Brain microvascular endothelial cell (primary cell): ENCODE results near the gene PMEPA1.

Experiments used
- DNase-seq: peaks from one replicate; pipeline ENCODE4 v3.0.0-alpha.2; 2020
- H3K27ac ChIP-seq: fragments of 250-450 bp; sonication (Bioruptor Pico); 2 replicates; pipeline ENCODE4 v1.5.1; 2020; ENCODE audit warnings: mild to moderate bottlenecking, moderate library complexity
- H3K27me3 ChIP-seq: fragments of 250-450 bp; sonication (Bioruptor Pico); replicated peaks from 2 replicates; pipeline ENCODE4 v1.5.1; 2020; ENCODE audit warnings: mild to moderate bottlenecking
- H3K36me3 ChIP-seq: fragments of 250-450 bp; sonication (Bioruptor Pico); replicated peaks from 2 replicates; pipeline ENCODE4 v1.5.1; 2020; ENCODE audit warnings: mild to moderate bottlenecking
- H3K4me3 ChIP-seq: 2 replicates; pipeline ENCODE4 v1.5.1; 2011; ENCODE audit warnings: low read depth, mild to moderate bottlenecking, control low read depth, low read length, moderate library complexity
- in situ Hi-C: cut with HindIII; loops from 2 replicates; pipeline ENCODE4 v1.10.0; 2017; ENCODE audit warnings: low sequenced_read_pairs, low pct_ligation_motif_present
- TF ChIP-seq, protein P1 (sequence below): IDR thresholded peaks from 2 replicates; pipeline ENCODE4 v1.5.1; 2011; ENCODE audit warnings: low read depth, mild to moderate bottlenecking, moderate library complexity, low read length, control low read depth, inconsistent platforms; ENCODE audit errors: missing control alignments

The PMEPA1 gene

DNA sequence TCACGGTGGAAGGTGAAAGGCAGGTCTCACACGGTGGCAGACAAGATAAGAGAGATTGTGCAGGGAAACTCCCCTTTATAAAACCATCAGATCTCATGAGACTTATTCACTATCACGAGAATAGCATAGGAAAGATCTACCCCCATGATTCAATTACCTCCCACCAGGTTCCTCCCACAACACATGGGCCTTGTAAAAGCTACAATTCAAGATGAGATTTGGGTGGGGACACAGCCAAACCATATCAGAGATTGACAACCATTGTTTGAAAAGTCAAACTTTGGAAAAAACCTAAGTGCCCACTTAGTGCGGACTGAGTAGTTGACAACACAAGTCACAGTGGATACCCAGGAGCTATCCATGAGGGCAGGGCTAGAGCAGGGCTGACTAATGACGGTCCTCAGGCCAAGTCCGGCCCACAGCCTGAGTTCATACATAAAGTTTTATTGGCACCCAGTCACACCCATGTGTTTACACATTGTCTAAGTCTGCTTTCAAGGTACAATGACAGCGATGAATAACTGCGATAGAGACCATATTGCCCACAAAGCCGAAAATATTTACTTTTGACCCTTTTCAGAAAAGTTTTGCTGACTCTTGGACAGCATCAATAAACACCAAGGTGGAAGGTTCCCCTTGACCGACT lies 33.8 kb upstream of the PMEPA1 start:
- Histone ChIP-seq H3K27ac (no peak overlapping the region), H3K4me3 (no peak overlapping the region), H3K27me3 (no peaks in the 10 kb centered on the region), H3K36me3 (no peaks in the 10 kb centered on the region)
- TF ChIP-seq, protein P1, sequence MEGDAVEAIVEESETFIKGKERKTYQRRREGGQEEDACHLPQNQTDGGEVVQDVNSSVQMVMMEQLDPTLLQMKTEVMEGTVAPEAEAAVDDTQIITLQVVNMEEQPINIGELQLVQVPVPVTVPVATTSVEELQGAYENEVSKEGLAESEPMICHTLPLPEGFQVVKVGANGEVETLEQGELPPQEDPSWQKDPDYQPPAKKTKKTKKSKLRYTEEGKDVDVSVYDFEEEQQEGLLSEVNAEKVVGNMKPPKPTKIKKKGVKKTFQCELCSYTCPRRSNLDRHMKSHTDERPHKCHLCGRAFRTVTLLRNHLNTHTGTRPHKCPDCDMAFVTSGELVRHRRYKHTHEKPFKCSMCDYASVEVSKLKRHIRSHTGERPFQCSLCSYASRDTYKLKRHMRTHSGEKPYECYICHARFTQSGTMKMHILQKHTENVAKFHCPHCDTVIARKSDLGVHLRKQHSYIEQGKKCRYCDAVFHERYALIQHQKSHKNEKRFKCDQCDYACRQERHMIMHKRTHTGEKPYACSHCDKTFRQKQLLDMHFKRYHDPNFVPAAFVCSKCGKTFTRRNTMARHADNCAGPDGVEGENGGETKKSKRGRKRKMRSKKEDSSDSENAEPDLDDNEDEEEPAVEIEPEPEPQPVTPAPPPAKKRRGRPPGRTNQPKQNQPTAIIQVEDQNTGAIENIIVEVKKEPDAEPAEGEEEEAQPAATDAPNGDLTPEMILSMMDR = no peak
- in situ Hi-C loops = no loop called here
- no peak for DNase-seq

DNA sequence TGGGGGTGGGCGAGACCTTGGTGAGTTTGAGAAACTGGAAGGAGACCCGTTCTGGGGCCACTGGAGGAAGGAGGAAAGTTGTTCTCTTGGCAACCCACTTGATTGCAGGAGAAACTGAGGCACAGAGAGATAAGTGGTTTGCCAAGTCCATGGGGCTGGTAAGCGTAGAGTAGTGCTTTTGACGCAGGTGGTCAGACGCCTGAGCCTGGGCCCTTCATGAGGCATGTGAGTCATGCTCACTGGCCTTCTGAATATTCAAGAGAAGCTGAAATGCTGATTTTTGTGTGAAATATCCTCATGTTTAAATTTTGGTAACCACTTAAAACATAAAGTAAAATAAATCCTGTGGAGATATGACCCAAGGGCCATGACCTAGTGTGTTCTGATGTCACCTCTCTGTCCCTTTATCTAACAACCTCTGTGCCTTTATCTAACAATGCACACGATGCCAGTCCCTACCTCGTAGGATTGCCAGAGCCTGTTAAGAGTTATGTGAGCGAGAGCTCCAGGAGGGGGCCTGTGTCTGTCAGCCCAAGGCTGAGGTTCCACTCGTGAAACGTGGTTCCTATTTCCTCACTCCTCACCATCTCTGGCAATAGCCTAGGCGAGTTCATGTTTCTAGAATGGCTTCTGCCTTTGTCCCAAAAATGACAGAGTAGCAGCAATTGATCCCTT lies 32.8 kb upstream of the PMEPA1 start:
- no peak overlapping the region for H3K27ac ChIP-seq
- H3K4me3 ChIP-seq = no peak overlapping the region
- no peaks in the 10 kb centered on the region for H3K27me3 ChIP-seq
- DNase-seq = no peak
- in situ Hi-C loops = no loop called here
- TF ChIP-seq, protein P1 = no peak
- H3K36me3 ChIP-seq = no peaks in the 10 kb centered on the region

DNA sequence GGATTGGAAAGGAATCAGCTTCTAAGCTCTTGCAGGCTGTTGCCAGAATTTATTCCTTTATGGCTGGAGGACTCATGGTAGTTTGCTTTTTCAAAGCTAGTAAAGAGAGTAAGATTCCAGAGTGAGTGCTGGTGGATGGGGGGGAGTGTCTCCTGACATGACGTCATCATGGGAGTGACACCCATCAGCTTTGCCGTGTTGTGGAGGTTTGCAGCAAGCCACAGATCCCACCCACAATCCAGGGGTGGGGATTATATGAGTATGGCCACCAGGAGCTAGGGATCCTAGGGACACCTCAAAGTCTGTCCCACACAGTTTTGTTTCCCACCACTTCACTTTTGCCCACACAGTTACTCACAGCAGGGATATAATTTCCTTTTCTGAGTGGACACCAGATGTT lies 28.7 kb upstream of the PMEPA1 start:
- TF ChIP-seq, protein P1 = no peak
- Histone ChIP-seq H3K4me3 (no peak overlapping the region), H3K36me3 (no peaks in the 10 kb centered on the region), H3K27ac (no peak overlapping the region), H3K27me3 (no peaks in the 10 kb centered on the region)
- no peak for DNase-seq
- in situ Hi-C loops = no loop called here

DNA sequence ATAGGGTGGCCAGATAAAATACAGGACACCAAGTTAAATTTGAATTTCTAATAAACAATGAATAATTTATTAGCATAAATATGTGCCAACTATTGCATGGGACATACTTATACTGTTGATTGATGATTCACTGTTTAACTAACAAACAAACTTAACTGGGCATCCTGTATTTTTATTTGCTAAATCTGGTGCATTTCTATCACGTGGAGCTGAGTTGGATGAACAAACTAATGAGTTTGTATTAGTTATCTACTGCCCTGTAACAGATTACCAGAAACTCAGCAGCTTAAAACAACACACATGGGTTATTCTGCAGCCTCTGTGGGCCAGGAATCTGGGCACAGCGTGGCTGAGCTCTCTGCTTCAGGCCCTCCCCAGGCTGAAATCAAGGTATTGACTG lies 28.2 kb upstream of the PMEPA1 start:
- in situ Hi-C loops = no loop called here

DNA sequence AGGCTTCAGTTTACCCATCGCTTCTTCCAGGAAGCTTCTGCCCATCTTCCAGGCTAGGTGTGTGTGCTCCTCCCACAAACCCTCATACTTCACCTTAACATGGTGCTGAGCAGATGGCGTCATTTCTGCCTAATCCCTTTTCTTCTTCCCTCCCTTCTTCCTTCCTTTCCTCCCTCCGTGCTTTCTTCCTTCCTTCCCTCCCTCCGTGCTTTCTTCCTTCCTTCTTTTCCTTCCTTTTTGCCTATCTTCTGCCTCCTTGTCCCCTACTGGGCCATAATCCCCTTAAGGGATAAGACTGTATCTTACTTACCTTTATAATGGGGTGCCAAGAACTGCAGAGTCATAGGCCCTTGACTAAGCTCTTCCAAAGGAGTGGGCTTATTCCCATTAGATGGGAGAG lies 27.5 kb upstream of the PMEPA1 start:
- no peak for DNase-seq
- Histone ChIP-seq H3K27ac (no peak overlapping the region), H3K4me3 (no peak overlapping the region), H3K36me3 (no peaks in the 10 kb centered on the region), H3K27me3 (no peaks in the 10 kb centered on the region)
- in situ Hi-C loops = no loop called here
- TF ChIP-seq, protein P1 = no peak

More for the DNA sequence above, 28.2 kb upstream of the PMEPA1 start:
- TF ChIP-seq, protein P1 = no peak
- Histone ChIP-seq H3K36me3 (no peaks in the 10 kb centered on the region), H3K27me3 (no peaks in the 10 kb centered on the region), H3K27ac (no peak overlapping the region), H3K4me3 (no peak overlapping the region)
- no peak for DNase-seq

DNA sequence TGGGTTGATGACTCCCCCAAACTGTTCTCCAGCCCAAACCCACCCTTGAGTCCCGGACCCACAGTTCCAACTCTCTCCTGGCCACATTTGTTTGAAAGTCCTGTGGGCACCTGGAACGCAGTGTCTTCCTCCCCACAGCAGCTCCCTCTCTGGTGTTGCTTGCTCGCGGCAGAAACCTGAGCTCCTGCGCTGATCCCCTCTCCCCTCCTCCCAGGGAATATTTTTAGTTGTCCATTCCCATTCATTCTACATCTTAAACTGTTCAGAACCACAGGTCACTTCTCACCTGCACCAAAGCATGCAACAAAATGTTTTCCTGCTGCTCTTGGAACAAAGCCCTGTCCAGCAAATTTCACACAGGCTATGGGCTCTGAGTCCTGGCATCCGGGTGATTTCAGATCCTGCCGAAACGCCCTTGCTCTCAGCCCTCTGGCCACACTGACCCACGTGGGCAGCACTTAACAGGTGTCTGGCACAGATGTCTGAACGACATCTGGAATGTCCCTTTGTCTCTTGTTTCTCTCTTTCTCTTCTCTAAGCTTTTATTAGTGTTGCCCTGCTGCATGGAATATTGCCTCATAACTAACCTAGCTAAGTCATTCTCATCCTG lies 27.0 kb upstream of the PMEPA1 start:
- in situ Hi-C loops = no loop called here
- TF ChIP-seq, protein P1 = no peak
- H3K36me3 ChIP-seq = no peaks in the 10 kb centered on the region
- DNase-seq = no peak
- no peak overlapping the region for H3K27ac ChIP-seq
- peaks cover under 1% of the 10 kb centered on the region for H3K27me3 ChIP-seq
- no peak overlapping the region for H3K4me3 ChIP-seq
